Esophagus squamous epithelium (tissue), 4 donors: ENCODE results near the gene TTC31.
A peak's percentile ranks its signal among the peaks of the same experiment; 100 is the strongest.

ENCODE experiments used
- POLR2A ChIP-seq, 4 donors: fragments of 450-650 bp; IDR thresholded peaks; one replicate each; pipeline ENCODE4 v1.6.1; 2017; ENCODE audit warnings: antibody characterized with exemption in 4 of 4, mild to moderate bottlenecking in 4 of 4, moderate library complexity in 3 of 4
- TF ChIP-seq, protein P1 (sequence below), 6 experiments: fragments of 450-650 bp in 4 of 6; fragments of 200-600 bp in 2 of 6; sonication (generic) in 2 of 6; IDR thresholded peaks; one replicate each; pipeline ENCODE4 v1.5.1; 2016 to 2019; ENCODE audit warnings: antibody characterized with exemption in 6 of 6, mild to moderate bottlenecking in 4 of 6, moderate library complexity in 4 of 6

- TF ChIP-seq, protein P1, sequence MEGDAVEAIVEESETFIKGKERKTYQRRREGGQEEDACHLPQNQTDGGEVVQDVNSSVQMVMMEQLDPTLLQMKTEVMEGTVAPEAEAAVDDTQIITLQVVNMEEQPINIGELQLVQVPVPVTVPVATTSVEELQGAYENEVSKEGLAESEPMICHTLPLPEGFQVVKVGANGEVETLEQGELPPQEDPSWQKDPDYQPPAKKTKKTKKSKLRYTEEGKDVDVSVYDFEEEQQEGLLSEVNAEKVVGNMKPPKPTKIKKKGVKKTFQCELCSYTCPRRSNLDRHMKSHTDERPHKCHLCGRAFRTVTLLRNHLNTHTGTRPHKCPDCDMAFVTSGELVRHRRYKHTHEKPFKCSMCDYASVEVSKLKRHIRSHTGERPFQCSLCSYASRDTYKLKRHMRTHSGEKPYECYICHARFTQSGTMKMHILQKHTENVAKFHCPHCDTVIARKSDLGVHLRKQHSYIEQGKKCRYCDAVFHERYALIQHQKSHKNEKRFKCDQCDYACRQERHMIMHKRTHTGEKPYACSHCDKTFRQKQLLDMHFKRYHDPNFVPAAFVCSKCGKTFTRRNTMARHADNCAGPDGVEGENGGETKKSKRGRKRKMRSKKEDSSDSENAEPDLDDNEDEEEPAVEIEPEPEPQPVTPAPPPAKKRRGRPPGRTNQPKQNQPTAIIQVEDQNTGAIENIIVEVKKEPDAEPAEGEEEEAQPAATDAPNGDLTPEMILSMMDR (IDR thresholded peaks at IDR 0.05), result peak in 2 of 6 experiments; percentile 16 to 39
- TF ChIP-seq POLR2A (IDR thresholded peaks at IDR 0.05), result peak in 2 of 4 donors; percentile 10 to 52
These were observed 41.0 kb upstream of the TTC31 start, which contains the start of gene RTKN for GRCh38 chr2:74441690-74442482.
